ENCODE data around the gene MXI1.

GRCh38 chr10:110160522-110160921, 46.9 kb upstream of the MXI1 start:
- no peak for TF ChIP-seq CTCF (IDR thresholded peaks at IDR 0.05)
- TF ChIP-seq POLR2AphosphoS5 (IDR thresholded peaks at IDR 0.05; ENCODE audit: low read depth, low read length): no peak
- TF ChIP-seq SIN3A (IDR thresholded peaks at IDR 0.05; ENCODE audit: borderline replicate concordance, insufficient read depth, low read depth, low read length): no peak
